GM18499 (cell line): ENCODE results near the gene PEAK1.
A peak's percentile ranks its signal among the peaks of the same experiment; 100 is the strongest.

Source experiments
- ATAC-seq: cut with Tn5 transposase; IDR thresholded peaks from one replicate; pipeline ENCODE4 v1.9.1; 2021; ENCODE audit warnings: moderate number of reproducible peaks; ENCODE audit not compliant: insufficient read depth, unreplicated experiment

Gene PEAK1

DNA sequence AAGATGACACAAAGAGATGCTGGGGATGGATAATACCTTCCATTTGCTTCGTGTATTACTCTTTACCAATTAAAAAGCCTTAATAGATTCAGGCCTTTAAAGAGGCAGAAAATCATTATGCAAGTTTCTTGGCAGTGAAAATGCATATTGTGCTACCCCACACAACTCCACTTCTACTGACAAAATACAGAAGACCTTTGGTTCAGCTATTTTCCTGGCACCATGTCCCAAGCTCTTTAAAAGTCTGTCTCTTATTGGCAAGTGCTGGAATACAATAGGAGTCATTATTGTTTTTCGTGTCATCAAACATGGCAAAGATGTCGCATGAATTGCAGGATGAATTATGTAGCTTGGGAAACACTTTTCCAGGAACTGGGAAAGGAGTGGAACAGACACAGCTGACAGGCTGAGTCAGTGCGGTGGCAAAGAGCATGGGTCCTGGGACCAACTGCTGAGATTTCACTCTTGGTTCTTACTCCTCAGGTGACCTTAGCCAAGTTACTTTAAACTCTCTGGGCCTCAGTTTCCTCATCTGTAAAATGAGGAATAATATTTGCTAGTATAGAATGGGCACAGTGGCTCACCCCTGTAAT is 343.5 kb downstream of the PEAK1 start:
- ATAC-seq = no peak

DNA sequence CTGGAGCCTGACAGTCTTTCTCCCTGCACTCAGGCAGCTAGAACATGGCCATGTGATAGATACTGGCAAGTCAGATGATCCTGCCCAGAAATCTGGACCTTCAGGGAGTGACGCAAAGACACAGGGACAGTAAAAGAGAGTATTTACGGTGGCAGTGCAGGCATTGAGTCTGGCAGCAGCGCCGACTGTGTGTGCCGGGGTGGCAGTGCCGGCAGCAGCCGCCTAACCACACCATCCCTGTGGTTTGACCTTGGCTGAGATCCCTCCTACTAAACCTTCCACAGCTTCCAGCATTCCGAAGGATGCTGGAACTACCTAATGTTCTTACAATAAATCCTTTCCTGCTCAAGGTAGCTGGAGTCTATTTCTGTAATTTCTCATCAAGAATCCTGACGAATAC is 344.4 kb downstream of the PEAK1 start:
- ATAC-seq = no peak

DNA sequence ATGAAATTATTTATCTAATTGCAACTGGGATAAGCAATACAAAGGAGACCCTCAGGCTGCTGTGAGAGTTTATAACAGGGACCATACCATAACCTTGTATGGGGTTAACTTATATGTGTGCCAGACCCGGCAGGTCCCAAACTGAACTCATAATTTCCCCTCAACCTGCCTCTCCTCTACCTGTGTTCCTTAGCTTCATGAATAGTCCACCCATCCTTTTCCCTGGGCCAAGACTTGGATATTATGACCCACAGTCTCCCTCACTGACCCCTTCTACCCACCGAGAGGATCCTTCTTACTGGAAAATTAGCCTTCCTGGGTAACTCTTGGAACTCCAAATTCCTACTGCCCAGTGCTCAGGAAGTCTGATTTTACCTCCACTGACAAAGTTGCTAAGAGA is 345.6 kb downstream of the PEAK1 start:
- no peak for ATAC-seq

DNA sequence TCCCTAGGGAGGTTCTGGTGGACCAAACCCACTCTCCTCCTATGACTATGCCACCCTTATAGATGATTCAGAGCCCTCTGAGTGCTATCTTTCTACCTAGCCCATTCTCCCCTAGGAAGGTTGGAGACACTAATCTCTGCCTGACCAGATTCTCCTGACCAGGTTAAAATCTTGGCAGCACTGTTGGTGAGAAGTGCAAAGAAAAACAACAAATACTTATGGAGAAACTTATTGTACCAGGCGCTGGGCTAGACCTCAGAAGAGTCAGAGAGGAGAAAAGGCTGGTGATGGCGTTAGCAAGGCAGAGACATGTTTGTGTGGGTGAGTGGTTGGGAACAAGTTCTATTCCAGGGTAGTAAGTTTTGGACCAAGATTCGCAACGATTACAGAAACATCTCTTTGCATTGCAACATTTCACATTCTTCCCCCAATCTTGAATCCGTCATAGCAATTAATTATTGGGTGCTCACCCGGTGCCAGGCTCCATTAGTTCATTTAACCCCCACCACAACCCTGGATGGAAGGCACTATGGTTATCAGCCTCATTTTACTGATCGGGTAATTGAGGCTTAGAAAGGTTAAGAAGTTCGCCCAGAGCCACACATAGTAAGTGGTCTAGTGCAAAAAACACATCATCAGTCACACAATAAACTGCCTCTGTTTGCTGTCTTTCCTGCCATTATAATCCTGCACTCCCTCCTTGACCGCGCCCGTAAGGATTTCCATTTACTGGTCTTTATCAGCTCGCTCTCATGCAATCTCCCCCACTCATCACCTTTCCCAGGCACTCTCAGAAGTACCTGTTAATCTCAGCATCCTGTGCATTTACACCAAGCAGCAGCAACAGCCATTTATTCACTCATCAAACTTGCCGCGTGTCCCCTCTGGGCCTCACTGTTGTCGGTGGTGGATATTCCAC is 348.3 kb downstream of the PEAK1 start:
- no peak for ATAC-seq

DNA sequence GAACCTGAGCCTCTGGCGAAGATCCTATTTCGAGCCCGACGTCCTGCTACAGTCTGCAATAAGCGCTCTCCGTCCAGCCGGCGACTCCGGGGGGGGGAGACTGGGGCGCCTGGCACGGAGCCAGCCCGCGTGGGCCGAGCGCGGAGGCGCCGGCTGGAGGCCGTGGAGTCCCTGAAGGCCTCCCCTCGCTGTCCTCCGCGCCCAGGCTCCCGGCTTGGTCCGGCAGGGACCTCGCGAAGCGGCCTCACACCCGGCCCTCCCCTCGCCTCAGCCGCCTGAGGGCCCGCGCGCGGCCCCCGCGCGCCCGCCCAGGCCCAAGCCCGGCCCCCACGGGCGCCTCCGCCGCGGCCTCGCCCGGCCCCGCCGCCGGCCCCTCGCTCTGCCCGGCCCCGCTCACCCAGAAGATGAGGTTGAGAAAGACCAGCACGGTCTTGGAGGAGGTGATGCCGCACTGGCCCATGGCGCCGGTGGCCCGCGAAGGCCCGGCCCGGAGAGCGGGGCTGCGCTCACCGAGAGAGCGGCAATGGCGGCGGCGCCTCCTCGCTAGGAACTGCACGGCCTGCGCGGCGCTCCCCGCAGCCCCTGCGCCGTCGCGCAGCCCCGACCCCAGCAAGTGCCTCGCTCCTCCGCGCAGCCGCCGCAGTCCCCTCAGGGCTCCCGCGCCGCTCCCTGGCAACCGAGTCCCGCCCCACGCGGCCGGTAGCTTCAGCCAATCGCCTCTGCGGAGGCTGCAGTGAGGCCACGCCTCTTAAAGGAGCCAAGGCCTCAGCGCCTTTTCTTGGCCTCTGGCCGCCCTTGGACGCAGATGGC is 349.2 kb downstream of the PEAK1 start, which contains the start of gene TSPAN3:
TSS of gene TSPAN3 (minus strand) at position 615 of the 810 bp plus-strand sequence. CDS start at position 460, 155 bp downstream.
- peak; percentile 85 for ATAC-seq

DNA sequence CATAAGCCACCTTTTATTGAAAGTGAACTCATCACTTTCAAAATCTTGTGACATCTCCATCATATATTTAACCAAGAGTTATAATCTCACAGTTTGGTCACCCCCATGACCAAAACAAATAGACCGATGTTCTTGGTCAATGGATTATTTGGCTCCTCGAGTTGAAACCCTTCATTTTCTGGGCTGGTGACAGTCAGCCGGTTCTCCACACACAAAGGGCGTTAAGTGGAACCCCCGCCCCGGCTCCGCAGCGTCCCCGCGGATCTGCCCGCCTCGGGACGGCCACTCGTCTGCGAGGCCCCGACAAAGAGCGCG is 349.8 kb downstream of the PEAK1 start:
- no peak for ATAC-seq

DNA sequence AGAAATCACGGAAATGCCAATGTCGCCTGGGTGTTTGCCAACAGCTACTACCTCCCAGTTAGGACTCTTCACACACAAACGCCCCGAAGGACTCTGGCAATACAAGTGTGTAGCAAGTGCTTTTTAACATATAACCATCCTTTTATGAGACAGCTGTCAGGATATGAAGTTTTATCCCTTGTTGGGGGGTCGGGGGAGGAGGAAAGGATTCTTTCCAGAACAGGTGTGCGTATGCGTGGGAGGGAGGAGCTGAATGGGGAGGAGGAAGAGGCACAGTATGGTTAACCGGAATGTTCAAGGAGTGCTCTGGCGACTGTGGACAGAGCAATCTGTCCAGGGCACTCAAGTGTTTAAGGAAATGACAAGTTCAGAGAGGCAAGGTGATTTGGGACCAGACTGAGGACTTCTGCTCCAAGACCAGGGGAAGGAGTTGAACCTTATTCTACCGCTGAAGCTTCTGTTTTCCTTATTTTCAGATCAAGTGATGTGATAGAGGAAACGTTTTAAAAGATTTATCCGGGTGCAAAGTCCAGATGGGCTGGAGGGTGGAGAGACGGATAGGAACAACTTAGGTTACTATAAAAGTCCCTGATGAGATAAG is 350.3 kb downstream of the PEAK1 start:
- ATAC-seq = no peak

DNA sequence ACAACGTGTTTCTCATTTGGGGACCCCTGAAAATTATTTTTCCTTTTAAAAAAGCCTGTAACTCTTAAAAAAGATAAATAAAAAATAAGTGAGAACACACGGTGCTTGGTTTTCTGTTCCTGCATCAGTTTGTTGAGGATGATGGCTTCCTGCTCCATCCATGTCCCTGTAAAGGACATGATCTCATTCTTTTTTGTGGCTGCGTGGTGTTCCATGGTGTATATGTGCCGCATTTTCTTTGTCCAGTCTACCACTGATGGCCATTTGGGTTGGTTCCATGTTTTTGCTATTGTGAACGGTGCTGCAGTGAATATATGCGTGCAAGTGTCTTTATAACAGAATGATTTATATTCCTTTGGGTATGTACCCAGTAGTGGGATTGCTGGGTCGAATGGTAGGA is 351.3 kb downstream of the PEAK1 start:
- no peak for ATAC-seq

DNA sequence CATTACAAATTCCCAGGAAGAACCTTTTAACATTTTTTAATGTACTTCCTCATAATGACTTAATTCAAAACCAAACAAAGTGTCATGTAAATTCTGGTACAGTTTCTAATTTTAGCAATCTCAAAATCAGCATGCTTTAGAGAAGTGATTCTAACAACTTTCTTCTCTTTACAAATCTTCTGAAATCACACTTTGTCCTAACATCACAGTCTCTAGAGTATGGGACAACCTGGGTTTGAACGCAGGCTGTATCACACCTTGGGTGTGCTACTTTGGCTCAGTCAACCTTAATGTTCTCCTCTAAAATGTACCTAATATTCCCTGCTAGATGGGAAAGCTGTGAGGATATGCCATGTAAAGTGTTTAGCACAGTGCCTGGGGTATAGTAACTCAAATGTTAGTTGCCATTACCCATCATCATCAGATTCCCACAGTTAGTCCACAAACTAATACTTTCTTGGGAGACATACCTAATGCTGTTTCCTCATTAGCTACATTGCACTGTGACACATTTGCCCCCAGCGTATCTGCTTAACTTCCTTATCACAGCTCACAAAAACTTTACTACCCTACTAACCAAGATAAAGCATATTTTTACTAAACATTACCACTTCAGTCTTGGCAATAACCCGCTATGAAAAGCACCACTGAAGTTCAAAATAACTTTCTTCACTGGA is 352.1 kb downstream of the PEAK1 start:
- ATAC-seq = no peak

DNA sequence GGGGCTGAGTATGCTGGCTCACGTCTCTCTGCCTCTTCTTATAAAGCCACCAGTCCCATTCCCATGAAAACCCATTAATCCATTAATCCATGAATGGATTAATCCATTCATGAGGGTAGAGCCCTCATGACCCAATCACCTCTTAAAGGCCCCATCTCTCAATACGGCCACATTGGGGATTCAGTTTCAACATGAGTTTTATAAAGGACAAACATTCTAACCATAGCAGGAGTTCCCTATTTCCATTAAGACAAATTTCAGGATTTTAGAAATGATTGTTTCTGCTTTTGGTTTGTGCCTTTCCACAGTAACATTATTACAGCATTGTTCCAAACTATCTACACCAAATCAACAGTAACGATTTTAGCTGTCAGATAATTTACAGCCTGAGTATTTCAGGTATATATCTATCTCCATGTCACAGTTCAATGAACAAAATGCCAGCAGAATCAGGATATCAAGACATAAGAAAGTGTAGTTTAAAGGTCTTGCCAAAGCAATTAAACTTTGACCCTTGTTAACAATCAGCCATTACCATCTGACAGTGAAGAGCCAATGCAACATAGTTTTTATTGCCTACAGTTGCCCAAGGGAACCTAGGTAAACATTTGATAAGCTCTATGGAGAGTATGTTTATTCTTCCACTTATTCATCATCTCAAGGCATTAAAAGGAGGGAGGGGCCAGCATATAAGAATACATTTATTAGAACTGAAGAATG is 352.8 kb downstream of the PEAK1 start:
- ATAC-seq = no peak

DNA sequence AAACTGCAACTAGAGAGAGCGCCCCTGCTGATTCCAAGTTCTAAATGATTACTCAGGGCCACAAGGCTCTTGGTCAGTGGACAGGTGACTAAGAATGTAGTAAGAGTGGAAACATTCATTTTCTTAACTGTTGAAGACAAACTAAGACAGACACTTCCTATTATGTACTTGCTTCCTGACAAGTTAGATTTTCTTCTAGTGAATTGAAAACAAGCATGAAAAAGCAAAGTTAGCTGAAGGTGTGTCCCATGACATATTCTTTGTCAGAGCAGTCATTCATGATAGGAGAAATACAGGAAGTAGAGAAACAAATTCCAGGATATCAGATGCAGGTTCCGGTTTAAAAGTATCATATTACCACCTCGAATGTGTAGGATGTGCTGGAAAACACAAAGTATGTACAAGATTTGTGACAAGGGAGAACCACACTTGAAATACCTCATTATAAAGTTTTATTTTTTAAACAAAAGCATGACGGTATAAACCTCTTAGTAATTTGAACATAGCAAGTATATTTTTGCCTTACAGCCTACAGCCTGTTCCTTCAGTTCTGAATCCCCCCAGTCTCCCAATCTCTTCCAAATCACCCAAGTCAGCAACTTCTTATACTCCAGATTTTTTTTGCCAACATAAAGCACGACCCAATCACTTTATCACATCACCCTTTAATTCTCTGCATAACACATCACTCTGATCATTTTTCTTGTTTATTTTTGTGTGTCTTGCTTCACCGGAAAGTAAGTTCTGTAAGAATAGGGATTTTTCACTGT is 355.2 kb downstream of the PEAK1 start:
- no peak for ATAC-seq

DNA sequence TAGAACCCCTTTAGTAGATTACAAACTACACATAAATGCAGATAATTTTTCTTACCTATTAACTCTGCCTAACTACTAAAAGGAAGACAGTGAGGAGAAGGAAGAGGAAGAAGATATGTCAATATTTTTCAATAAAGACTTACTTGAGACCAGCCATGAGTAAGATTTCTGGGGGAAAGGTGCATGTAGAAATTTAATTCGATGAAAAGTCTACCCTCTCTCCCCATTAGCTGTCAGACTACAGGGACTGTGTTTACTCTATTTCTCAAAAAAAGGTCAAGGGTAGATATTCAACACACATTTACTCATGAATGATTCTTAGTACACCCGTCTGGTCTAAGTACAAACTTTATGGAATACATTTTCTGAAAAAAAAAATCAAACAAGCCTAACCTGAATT is 355.8 kb downstream of the PEAK1 start:
- ATAC-seq = no peak

DNA sequence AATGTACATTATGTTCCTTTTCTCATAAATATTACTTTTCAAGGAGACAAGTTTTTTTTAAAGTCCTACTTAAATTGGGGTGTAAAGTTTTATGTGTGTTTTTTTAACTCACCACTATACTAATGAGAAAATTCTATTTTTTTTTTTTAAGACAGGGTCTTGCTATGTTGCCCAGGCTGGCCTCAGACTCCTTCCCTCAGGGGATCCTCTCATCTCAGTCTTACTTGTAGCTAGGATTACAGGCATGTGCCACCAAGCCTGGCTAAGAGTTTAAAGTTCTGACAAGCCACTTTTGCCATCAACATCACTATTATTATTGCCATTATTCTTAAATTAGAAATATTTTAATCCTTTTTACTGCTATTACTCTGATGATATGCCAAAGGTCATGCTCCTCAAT is 356.7 kb downstream of the PEAK1 start:
- no peak for ATAC-seq

DNA sequence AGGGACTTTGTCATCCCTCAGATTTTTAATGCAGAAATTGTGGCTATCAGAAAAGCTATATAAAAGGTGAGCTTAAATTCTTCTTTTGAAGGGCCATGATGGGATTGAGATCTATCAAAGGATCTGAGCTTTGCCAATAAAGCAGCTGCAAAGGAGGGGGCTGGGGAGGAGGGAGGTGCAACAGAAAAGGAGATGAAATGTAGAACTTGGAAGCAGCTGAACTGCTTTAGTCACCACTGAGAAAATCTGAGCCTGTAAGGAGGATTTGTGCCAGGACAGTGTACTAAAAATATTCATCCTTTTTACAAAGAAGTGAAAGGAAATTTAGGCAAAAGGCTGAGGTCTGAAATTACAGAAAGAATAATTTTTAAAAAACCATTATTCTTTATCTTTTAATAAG is 359.4 kb downstream of the PEAK1 start:
- ATAC-seq = no peak

DNA sequence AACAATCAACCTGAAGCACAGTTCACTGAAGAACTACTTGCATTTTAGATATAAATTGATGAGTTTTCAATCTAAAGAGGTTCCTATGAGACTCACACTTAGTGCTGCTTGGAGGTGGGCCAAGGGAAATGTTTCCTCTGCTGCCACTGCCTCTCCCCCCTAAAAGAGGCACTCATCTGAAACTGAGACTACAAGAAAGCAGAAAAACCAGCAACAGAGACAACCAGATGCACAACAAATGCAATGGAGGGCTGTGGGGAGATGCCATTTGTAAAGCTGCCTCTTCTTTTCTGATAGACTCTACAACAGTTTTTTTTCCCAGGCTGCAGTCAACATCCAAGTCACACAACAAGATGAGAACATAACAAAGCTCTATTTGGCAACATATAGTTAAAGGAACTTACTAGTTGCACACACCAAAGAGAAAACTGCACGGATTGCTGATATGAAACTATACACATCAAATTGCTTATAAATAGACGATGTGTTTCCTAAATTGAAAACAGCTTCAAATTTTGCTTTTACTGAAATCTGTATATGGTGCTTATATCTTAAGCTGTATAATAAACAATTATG is 360.0 kb downstream of the PEAK1 start:
- ATAC-seq = no peak

DNA sequence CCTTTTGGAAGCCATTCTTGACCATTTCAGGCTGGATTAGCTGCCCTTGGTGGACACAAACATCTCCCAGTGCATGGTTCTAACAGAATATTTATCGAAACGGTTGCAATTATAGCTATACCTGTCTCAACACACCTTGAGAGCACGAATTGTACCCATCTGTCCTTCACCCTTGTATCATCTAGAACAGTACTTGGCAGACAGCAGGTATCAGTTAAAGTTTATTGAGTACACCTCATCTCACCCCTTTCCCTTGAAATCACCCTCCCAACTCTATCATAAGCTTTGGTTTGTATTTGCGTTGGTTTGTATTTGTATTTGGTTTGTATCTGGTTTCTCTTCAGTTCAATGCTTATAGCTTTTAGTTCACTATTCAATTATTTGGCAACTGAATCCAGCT is 361.4 kb downstream of the PEAK1 start:
- no peak for ATAC-seq

DNA sequence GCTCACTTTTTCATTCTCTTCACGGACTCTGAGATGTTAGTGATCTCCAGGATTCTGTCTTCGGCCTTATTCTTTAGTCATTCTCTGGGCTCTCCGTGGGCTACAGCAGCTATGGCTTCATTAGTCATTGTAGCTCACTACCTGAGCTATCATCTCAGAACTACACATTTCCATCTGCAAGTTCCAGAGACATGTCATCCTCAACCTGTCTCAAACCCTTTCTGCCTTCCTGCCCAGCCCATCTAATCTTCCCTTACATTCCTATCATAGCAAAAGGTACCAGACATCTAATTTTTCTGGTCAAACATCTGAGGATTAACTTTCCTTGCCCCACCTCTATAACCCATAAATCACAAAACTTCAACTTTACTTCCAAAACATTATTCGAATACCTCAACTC is 362.2 kb downstream of the PEAK1 start:
- no peak for ATAC-seq

DNA sequence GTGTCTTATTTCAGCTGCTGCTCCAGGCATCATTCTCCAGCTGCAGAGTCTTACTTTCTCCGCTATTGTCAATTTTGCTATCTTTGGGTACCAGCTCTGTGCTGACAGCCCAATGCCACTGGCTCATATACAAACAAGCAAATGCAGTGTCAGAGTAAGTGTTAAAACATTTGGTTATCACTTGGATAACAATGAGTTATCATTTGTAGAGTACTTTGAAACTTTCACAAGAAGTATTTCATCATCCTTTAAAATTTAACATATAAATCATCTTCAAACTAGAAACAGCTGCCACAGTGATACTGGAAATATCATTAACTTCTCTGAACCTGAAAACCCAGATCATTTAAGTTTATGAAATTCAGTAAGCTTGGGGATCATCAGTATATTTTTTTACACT is 362.8 kb downstream of the PEAK1 start:
- no peak for ATAC-seq

DNA sequence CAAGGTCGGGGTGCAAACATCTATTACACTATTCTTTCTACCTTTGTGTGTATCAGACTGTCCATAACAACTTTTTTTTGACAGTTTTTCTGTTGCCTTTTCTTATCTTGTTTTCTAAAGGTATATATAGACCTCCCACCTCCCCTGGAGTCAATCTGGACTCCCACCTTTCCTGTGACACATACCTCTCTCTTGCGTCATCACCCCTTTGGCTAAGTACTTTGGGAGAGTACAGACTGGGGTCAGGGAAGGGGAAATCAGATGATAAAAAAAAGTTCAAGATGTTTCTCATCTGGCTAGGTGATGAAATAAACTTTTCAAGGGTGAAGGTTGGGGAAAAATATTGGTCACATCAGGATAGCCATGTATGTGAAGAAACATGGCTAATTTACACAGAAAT is 366.2 kb downstream of the PEAK1 start:
- ATAC-seq = no peak
